Naive thymus-derived CD8-positive, alpha-beta T cell (primary cell): Measurements from ENCODE around the gene PHLDB3. TPM values are rescaled to one million over a fixed set of nuclear protein-coding genes. Genes with fewer than 3 reads are reported as not detected.
A peak's percentile ranks its signal among the peaks of the same experiment; 100 is the strongest.

Experiments used
- ATAC-seq, 2 donors: fragments of 150-1000 bp; cut with Tn5 transposase in 1 of 2; sonication (Bioruptor Pico), chemical (Tn5 transposase) in 1 of 2; 1 replicate in 1 of 2; 2 replicates in 1 of 2; pipeline ENCODE4 v1.10.0; 2021; ENCODE audit warnings: mild to moderate bottlenecking in 2 of 2, moderate library complexity in 2 of 2
- POLR2A ChIA-PET: fragments of 350-600 bp; sonication (Branson Sonifier 250); formaldehyde crosslinking; loops from one replicate; lab custom pipeline; 2021; ENCODE audit warnings: antibody characterized with exemption; lab: Charles Lee
- DNase-seq, 10 donors: peaks; one replicate each; pipeline versions ENCODE4 v3.0.0 to v3.0.0-alpha.2; 2020 to 2022
- H3K27ac Mint-ChIP-seq, 10 donors: one replicate each; pipeline ENCODE4 v1.8.0; 2020 to 2022; ENCODE audit warnings: mild to moderate bottlenecking in 10 of 10, mixed read lengths in 10 of 10, moderate library complexity in 4 of 10, inconsistent platforms in 1 of 10
- H3K27me3 Mint-ChIP-seq, 5 donors: one replicate each; pipeline ENCODE4 v1.8.0; 2021 to 2022; ENCODE audit warnings: mixed read lengths in 5 of 5
- H3K36me3 Mint-ChIP-seq, 3 donors: one replicate each; pipeline ENCODE4 v1.8.0; 2020 to 2022; ENCODE audit warnings: mixed read lengths in 3 of 3, mild to moderate bottlenecking in 2 of 3, inconsistent platforms in 1 of 3
- H3K4me1 Mint-ChIP-seq, 4 donors: one replicate each; pipeline ENCODE4 v1.8.0; 2021 to 2022; ENCODE audit warnings: mixed read lengths in 4 of 4
- H3K4me3 Mint-ChIP-seq, 10 donors: one replicate each; pipeline ENCODE4 v1.8.0; 2020 to 2022; ENCODE audit warnings: mild to moderate bottlenecking in 10 of 10, mixed read lengths in 10 of 10, moderate library complexity in 6 of 10, inconsistent platforms in 1 of 10
- H3K9me3 Mint-ChIP-seq, 9 donors: one replicate each; pipeline ENCODE4 v1.8.0; 2020 to 2022; ENCODE audit warnings: mixed read lengths in 9 of 9, mild to moderate bottlenecking in 3 of 9, inconsistent platforms in 1 of 9, moderate library complexity in 1 of 9
- polyA plus RNA-seq, 3 donors: library from polyadenylated mRNA; unstranded; fragments of 300-500 nt; fragmentation: Illumina TruSeq; gene quantifications; one replicate each; pipeline ENCODE4 v1.2.3, GENCODE V29; 2021
- total RNA-seq, 8 experiments: library from RNA in 2 of 8; stranded (reverse) in 2 of 8; gene quantifications; one replicate each; pipeline ENCODE4 v1.2.3 and lab custom pipeline; 2021 to 2026

Gene PHLDB3
- total and polyA plus RNA-seq, 5 experiments from 2014 or later, result 3.5 to 48.6 (median 7.2) TPM

DNA sequence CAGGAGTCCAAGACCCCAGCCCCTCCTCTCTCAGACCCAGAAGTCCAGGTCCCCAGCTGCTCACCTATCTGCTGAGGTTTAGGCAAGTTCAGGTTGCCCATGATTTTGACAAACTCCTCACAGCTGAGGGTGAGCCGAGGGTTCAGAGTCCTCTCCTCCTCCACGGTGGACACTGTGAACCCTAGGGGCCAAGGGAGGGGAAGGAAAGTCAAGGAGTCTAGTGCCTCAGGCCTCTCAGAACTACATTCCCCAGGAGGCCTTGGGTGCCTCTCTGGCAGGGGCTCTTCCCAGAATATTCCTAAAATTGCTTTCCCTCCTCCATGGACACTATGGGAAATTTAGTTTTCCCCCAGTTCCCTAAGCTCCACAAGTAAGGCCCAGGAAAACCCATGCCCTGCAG is 3.3 kb upstream of the PHLDB3 start:
- Mint-ChIP-seq H3K36me3 (peaks cover 0 to 37% (median 3%) of the 10 kb centered on the region in 3 donors), H3K27ac (peak overlapping the region in 6 of 10 donors; percentile 36 to 85 (median 68)), H3K4me3 (no peak overlapping the region), H3K4me1 (peaks cover 10 to 24% (median 18%) of the 10 kb centered on the region in 4 donors), H3K27me3 (no peaks in the 10 kb centered on the region), H3K9me3 (no peaks in the 10 kb centered on the region)
- POLR2A ChIA-PET, result interaction anchor here (0.6 kb wide), 1 partner anchor 43 kb away, joined by 4 read pairs; no protein-coding TSS in a partner anchor
- ATAC-seq (no peak), DNase-seq (no peak)

DNA sequence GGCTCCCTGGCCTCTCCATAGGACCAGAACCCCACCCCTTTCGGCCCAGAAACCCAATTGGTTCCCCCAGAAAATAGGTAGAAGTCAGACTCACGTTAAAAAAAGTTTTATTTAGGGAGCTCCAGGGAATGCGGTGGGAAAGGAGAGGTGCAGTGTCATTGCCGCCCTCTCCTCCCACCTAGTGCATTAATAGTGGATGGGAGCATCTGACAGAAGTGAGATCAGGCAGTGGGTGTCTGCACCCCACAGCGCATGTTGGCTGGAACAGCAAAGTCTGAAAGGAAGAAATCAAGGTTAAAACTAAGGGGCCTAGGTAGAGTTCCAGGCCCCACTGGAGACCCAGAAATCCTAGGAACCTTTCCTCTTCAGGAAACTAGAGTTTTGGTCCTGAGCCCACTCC is 2.1 kb upstream of the PHLDB3 start:
- ATAC-seq (no peak), DNase-seq (no peak)
- Mint-ChIP-seq H3K4me3 (peak overlapping the region in 1 of 10 donors; percentile 24), H3K4me1 (peaks cover 14 to 33% (median 26%) of the 10 kb centered on the region in 4 donors), H3K27ac (peak overlapping the region in 7 of 10 donors; percentile 12 to 84 (median 41)), H3K9me3 (no peaks in the 10 kb centered on the region), H3K36me3 (peaks cover 0 to 40% (median 3%) of the 10 kb centered on the region in 3 donors), H3K27me3 (no peaks in the 10 kb centered on the region)
- POLR2A ChIA-PET, result no interaction called here

DNA sequence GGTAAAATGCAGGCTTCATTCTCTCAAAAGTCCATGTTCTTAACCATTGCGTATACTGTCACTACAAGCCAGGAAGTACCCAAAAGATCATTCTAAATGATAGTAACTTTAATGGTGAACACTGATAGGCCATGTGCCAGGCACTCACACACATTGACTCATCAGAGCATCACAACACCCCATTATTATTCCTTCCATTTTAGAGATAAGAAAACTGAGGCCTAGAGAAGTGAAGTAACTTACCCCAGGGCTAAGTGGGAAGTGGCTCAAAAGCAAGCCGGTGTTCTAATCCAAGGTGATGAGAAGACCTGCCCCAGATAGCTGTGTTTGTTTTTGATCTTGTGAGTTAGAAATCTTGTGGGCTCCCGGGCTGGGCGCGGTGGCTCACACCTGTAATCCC is 1.4 kb upstream of the PHLDB3 start:
- ATAC-seq (no peak), DNase-seq (no peak)
- POLR2A ChIA-PET, result interaction anchor here (2.6 to 2.7 kb wide), 2 partner anchors 41 to 59 kb away, joined by 12 to 70 read pairs; partner anchors contain the start of gene LYPD3
- Mint-ChIP-seq H3K27me3 (no peaks in the 10 kb centered on the region), H3K4me3 (peak overlapping the region; percentile 22 to 75 (median 49)), H3K36me3 (peaks cover 0 to 40% (median 3%) of the 10 kb centered on the region in 3 donors), H3K9me3 (no peaks in the 10 kb centered on the region), H3K27ac (peak overlapping the region; percentile 11 to 95 (median 82)), H3K4me1 (peaks cover 15 to 35% (median 26%) of the 10 kb centered on the region in 4 donors)

DNA sequence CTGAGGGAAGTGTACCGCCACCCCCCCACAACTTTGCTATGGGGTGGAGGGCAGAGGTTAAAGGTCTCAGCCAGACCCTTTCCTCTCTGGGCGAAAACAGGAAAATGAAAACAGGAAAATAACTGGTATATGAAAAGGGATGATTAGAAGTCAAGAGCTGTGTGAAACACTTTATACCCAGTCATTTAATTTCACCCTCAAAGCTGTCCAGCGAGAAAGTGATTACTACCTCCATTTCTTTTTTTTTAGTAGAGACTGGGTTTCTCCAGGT is 575 bp upstream of the PHLDB3 start:
- no peaks in the 10 kb centered on the region for H3K27me3 Mint-ChIP-seq
- H3K9me3 Mint-ChIP-seq, result no peaks in the 10 kb centered on the region
- ATAC-seq (no peak), DNase-seq (no peak)
- peak overlapping the region; percentile 27 to 95 (median 90) for H3K27ac Mint-ChIP-seq
- peaks cover 18 to 39% (median 30%) of the 10 kb centered on the region in 4 donors for H3K4me1 Mint-ChIP-seq
- peaks cover 0 to 36% (median 0%) of the 10 kb centered on the region in 3 donors for H3K36me3 Mint-ChIP-seq
- peak overlapping the region; percentile 30 to 93 (median 62) for H3K4me3 Mint-ChIP-seq
- POLR2A ChIA-PET, result interaction anchor here (0.6 to 2.7 kb wide), 8 partner anchors 26 to 1578 kb away, joined by 4 to 70 read pairs (median 13); partner anchors contain the start of genes LYPD3 and ZNF575

DNA sequence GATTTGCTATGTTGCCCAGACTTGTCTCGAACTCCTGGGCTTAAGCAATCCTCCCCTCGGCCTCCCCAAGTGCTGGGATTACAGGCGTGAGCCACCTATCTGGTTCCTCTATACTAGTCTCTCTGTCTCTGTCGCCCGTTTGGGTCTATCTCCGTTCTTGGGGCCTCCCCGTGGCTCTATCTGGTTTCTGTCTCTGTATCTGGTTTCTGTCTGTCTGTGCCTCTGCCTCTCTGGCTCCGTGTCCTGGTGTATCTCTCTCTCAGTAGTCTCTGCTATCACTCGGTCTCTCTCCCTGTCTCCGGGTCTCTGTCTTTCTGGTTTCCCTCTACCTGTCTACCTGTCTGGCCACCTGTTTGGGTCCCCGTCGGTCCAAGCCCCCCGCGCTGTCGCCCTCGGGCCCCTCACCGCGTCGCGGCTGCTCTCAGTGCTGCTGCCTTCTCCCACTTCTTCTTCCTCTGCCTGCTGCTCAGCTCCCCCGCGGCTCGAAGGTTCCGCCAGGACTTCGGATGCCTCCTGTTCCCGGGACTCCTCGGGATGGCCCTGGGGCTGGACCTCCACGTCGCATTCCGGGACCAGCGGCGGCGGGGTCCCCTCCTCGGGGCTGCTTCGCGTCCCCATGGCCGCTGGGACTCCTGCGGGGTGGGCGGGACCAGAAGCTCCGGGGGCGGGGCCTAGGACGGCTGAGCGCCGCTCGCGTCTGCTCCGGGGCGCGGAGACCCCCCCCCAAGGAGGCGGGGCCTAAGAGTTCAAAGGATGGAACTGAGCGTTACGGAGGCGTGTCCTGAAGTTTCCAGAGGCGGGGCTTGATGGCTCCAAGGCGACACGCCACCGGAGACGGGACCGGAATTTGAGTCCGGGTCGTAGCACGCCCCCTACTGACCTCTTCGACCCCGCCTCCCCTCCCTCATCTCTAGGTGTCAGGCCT is 783 bp downstream of the PHLDB3 start:
- ATAC-seq, result peak; percentile 89 to 91
- H3K27ac Mint-ChIP-seq, result peak overlapping the region; percentile 84 to 99 (median 97)
- peaks cover 18 to 44% (median 34%) of the 10 kb centered on the region in 4 donors for H3K4me1 Mint-ChIP-seq
- peak overlapping the region; percentile 86 to 99 (median 96) for H3K4me3 Mint-ChIP-seq
- no peaks in the 10 kb centered on the region for H3K27me3 Mint-ChIP-seq
- POLR2A ChIA-PET, result interaction anchor here (0.7 to 2.7 kb wide), 12 partner anchors 10 to 72 kb away, joined by 3 to 70 read pairs (median 6); partner anchors contain the start of genes LYPD3 and ZNF575
- DNase-seq, result peak; percentile 95 to 100 (median 98)
- H3K9me3 Mint-ChIP-seq, result no peaks in the 10 kb centered on the region
- H3K36me3 Mint-ChIP-seq, result peaks cover 0 to 38% (median 0%) of the 10 kb centered on the region in 3 donors

DNA sequence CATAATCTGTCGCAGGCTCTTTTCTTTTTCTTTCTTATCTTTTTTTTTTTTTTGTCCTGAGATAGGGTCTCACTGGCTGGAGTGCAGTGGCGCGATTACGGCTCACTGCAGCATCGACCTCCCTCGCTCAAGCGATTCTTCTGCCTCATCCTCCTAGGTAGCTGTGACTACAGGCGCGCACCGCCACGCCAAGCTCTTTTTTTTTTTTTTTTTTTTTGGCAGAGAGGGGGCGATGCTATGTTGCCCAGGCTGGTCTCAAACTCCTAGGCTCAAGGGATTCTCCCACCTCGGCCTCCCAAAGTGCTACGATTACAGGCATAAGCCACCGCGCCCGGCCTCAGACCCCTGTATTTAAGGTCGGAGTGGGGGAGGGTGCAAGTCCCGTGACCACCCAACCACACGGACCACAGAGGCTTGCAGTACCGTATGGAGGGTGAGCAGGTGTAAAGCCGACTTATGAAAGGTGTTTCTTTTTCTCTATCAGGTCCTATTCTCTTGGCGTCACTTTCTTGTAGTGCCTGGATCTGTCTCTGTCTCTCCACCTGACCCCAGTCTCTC is 2.0 kb downstream of the PHLDB3 start:
- peaks cover 0 to 40% (median 2%) of the 10 kb centered on the region in 3 donors for H3K36me3 Mint-ChIP-seq
- POLR2A ChIA-PET, result interaction anchor here (1.3 to 1.4 kb wide), 2 partner anchors 20 to 55 kb away, joined by 4 to 12 read pairs; no protein-coding TSS in a partner anchor
- no peaks in the 10 kb centered on the region for H3K9me3 Mint-ChIP-seq
- peak overlapping the region; percentile 86 to 99 (median 96) for H3K4me3 Mint-ChIP-seq
- H3K4me1 Mint-ChIP-seq, result peaks cover 25 to 54% (median 39%) of the 10 kb centered on the region in 4 donors
- no peaks in the 10 kb centered on the region for H3K27me3 Mint-ChIP-seq
- DNase-seq (no peak), ATAC-seq (no peak)
- H3K27ac Mint-ChIP-seq, result peak overlapping the region; percentile 84 to 99 (median 97)

DNA sequence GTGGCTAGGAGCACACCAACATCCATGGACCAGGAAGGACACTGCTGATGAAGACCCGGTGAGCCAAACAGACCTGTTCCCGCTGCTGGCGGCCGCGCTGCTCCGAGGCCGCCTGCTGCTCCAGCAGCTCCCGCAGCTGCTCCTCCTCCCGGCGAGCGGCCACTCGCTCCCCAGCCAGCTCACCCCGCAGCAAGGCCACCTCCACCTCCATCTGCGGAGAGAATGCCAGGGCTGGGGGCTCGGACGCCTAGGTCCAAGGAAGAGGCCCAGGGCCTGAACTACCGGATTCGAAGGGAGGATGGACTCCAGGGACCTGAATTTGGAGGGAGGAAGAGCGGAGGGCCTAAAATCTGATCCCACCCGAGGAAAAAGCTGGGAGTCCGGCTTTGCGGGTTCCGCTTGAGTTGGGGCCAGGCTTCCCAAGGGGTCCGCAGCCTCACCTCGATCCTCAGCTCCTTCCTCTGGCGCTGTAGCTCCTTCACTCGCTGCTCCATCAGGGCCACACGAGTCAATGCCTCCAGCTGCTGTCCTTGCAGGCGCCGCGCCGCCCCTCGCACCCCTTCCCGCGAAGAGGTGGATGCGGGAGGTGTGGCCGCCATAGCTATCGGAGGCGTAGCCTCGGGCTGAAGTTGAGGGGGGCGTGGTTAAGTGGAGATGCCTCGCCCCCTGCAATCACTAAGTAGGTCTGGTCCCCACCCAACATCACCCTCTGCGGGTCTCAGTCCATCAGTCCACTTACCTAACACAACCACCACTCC is 2.7 kb downstream of the PHLDB3 start:
- peak overlapping the region in 5 of 10 donors; percentile 43 to 96 (median 62) for H3K4me3 Mint-ChIP-seq
- no peaks in the 10 kb centered on the region for H3K9me3 Mint-ChIP-seq
- H3K27me3 Mint-ChIP-seq, result no peaks in the 10 kb centered on the region
- H3K4me1 Mint-ChIP-seq, result peaks cover 25 to 54% (median 39%) of the 10 kb centered on the region in 4 donors
- ATAC-seq (no peak), DNase-seq (no peak)
- POLR2A ChIA-PET, result interaction anchor here (1.0 to 1.4 kb wide), 3 partner anchors 19 to 55 kb away, joined by 4 to 12 read pairs (median 4); no protein-coding TSS in a partner anchor
- H3K27ac Mint-ChIP-seq, result peak overlapping the region in 4 of 10 donors; percentile 10 to 84 (median 44)
- peaks cover 0 to 46% (median 3%) of the 10 kb centered on the region in 3 donors for H3K36me3 Mint-ChIP-seq

DNA sequence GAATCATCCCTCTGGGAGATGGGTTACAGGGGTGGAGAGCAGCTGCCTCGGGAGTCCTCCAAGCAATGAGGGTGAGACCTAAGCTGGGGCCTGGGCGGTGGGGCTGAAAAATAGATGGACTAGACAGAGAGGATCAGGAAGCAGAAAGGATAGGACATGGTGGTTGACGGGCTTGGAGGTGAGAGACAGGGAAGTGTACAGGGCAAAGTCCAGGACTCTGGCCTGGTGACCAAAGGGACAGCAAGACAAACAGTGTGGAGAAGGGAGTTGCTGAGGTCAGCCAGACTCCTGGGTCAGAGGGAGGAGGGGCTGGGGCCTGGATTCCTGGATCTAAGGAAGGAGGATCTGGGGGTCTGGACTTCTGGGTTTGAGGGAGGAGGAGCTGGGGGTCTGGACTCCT is 5.5 kb downstream of the PHLDB3 start:
- POLR2A ChIA-PET, result interaction anchor here (1.1 kb wide), 1 partner anchor 52 kb away, joined by 3 read pairs; no protein-coding TSS in a partner anchor
- H3K9me3 Mint-ChIP-seq, result no peaks in the 10 kb centered on the region
- H3K27me3 Mint-ChIP-seq, result no peaks in the 10 kb centered on the region
- H3K27ac Mint-ChIP-seq, result peak overlapping the region in 6 of 10 donors; percentile 6 to 83 (median 68)
- ATAC-seq (no peak), DNase-seq (no peak)
- H3K4me3 Mint-ChIP-seq, result peak overlapping the region in 1 of 10 donors; percentile 16
- peaks cover 24 to 40% (median 32%) of the 10 kb centered on the region in 4 donors for H3K4me1 Mint-ChIP-seq
- H3K36me3 Mint-ChIP-seq, result peaks cover 0 to 65% (median 7%) of the 10 kb centered on the region in 3 donors

DNA sequence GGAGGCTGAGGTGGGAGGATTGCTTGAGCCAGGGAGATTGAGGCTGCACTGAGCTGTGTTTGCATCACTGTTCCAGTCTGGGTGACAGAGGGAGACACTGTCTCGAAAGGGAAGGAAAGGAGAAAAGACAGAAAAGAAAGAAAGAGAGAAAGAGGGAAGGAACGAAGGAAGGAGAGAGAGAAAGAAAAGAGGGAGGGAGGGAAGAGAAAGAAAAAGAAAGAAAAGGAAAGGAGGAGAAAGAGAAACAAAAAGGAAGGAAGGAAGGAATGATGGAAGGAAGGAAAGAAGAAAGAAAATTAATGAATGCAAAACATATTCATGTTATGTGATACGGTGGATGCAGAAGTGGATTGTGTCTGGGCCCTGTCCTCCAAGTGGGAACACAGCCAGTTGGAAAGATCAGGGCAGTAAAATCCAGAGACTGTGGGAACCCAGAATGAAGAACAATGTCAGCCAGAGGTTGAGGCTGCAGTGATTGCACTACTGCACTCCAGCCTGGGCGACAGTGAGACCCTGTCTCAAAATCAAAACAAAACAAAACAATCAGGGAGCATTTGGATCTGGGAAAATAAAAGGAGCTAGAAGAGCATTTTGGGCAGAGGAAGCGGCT is 6.2 kb downstream of the PHLDB3 start:
- H3K27me3 Mint-ChIP-seq, result no peaks in the 10 kb centered on the region
- no peaks in the 10 kb centered on the region for H3K9me3 Mint-ChIP-seq
- peaks cover 0 to 68% (median 7%) of the 10 kb centered on the region in 3 donors for H3K36me3 Mint-ChIP-seq
- POLR2A ChIA-PET, result interaction anchor here (0.7 to 1.1 kb wide), 2 partner anchors 30 to 51 kb away, joined by 3 to 4 read pairs; no protein-coding TSS in a partner anchor
- H3K4me1 Mint-ChIP-seq, result peaks cover 19 to 34% (median 27%) of the 10 kb centered on the region in 4 donors
- H3K4me3 Mint-ChIP-seq, result peak overlapping the region in 1 of 10 donors; percentile 29
- peak overlapping the region in 7 of 10 donors; percentile 6 to 78 (median 65) for H3K27ac Mint-ChIP-seq
- ATAC-seq (no peak), DNase-seq (no peak)

DNA sequence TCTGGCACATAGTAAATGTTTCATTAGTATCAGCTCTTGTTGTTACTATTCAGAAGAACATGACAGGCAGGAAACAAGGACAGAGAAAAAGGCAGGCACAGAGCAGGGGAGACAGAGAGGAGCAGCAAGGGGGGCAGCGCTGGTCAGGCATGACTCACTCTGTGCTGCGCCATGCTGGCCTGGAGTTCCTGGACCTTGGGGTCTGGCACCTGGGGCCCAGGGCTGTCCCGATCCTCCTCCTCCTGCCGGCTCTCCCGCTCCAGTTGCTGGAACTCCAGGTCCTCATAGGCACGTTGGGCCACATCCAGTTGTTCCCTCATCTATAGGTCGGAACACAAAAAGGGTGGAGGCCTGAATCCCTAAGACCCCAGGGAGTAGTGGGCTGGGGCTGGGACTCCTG is 7.6 kb downstream of the PHLDB3 start:
- Mint-ChIP-seq H3K36me3 (peaks cover 0 to 63% (median 7%) of the 10 kb centered on the region in 3 donors), H3K4me3 (no peak overlapping the region), H3K4me1 (peaks cover 7 to 21% (median 17%) of the 10 kb centered on the region in 4 donors), H3K9me3 (no peaks in the 10 kb centered on the region), H3K27ac (peak overlapping the region in 1 of 10 donors; percentile 39), H3K27me3 (no peaks in the 10 kb centered on the region)
- ATAC-seq (no peak), DNase-seq (no peak)
- POLR2A ChIA-PET, result interaction anchor here (0.6 kb wide), 2 partner anchors 63 to 88 kb away, joined by 3 to 5 read pairs; no protein-coding TSS in a partner anchor

DNA sequence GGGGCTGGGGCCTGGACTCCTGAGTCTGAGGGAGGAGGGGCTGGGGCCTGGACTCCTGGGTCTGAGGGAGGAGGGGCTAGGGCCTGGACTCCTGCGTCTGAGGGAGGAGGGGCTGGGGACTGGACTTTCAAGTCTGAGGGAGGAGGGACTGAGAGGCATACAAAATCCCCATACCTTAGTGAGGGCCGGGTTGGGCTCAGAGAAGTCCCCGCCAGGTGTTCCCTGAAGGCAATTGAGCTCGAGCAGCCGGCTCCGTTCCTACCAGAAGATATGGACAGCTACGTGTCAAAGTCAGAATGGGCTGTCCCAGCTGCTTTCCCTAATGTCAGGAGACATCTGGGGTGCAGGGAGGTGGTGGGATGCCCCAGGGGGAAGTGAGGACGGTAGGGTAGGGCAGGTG is 9.5 kb downstream of the PHLDB3 start:
- H3K4me3 Mint-ChIP-seq, result no peak overlapping the region
- POLR2A ChIA-PET, result interaction anchor here (1.4 kb wide), 1 partner anchor 15 kb away, joined by 3 read pairs; no protein-coding TSS in a partner anchor
- H3K9me3 Mint-ChIP-seq, result no peaks in the 10 kb centered on the region
- DNase-seq, result no peak
- H3K27me3 Mint-ChIP-seq, result no peaks in the 10 kb centered on the region
- no peak for ATAC-seq
- H3K36me3 Mint-ChIP-seq, result peaks cover 0 to 62% (median 7%) of the 10 kb centered on the region in 3 donors
- H3K4me1 Mint-ChIP-seq, result peaks cover 4 to 17% (median 13%) of the 10 kb centered on the region in 4 donors
- no peak overlapping the region for H3K27ac Mint-ChIP-seq
